AG20443 (cell line): ENCODE results near the gene STX16.

ENCODE experiments used
- DNase-seq: peaks from one replicate; pipeline ENCODE4 v3.0.0; 2012; ENCODE audit warnings: low spot score, mixed read lengths

STX16 gene

GRCh38 chr20:58710481-58711265 lies 59.6 kb downstream of the STX16 start:
- DNase-seq, result peak; percentile 5

- peak; percentile 5 for DNase-seq
Measured at GRCh38 chr20:58711266-58712051, 60.4 kb downstream of the STX16 start.

- DNase-seq, result peak; percentile 7
Measured at GRCh38 chr20:58712151-58712791, 61.2 kb downstream of the STX16 start.

- peak; percentile 9 for DNase-seq
Measured at GRCh38 chr20:58712806-58713731, 62.0 kb downstream of the STX16 start.

- no peak for DNase-seq
Measured at GRCh38 chr20:58713801-58714339, 62.8 kb downstream of the STX16 start.

GRCh38 chr20:58714340-58714922 lies 63.3 kb downstream of the STX16 start:
- DNase-seq, result peak; percentile 9

- DNase-seq, result peak; percentile 9
Measured at GRCh38 chr20:58714923-58715351, 63.9 kb downstream of the STX16 start.

- peak; percentile 10 for DNase-seq
Measured at GRCh38 chr20:58715391-58715800, 64.3 kb downstream of the STX16 start.

GRCh38 chr20:58715801-58716475 lies 64.9 kb downstream of the STX16 start:
- DNase-seq, result peak; percentile 10

GRCh38 chr20:58716476-58717277 lies 65.6 kb downstream of the STX16 start:
- peak; percentile 22 for DNase-seq

- peak; percentile 20 for DNase-seq
Measured at GRCh38 chr20:58717278-58718091, 66.4 kb downstream of the STX16 start.

GRCh38 chr20:58718121-58718563 lies 67.1 kb downstream of the STX16 start:
- peak; percentile 6 for DNase-seq

GRCh38 chr20:58718729-58719128 lies 67.6 kb downstream of the STX16 start:
- DNase-seq, result peak; percentile 5

GRCh38 chr20:58719258-58719657 lies 68.2 kb downstream of the STX16 start:
- peak; percentile 7 for DNase-seq

- DNase-seq, result peak; percentile 10
Measured at GRCh38 chr20:58719971-58720371, 68.9 kb downstream of the STX16 start.

GRCh38 chr20:58720890-58721289 lies 69.8 kb downstream of the STX16 start:
- no peak for DNase-seq

GRCh38 chr20:58721951-58722778 lies 71.1 kb downstream of the STX16 start:
- DNase-seq, result peak; percentile 5
